ENCODE results near the gene BLOC1S6. TPM values are rescaled to one million over a fixed set of nuclear protein-coding genes. Genes with fewer than 3 reads are reported as not detected.

The BLOC1S6 gene
- total and polyA plus RNA-seq, 2 of the 13 experiments (the other 11 are each of a cell fraction or from before 2014, with no cell fraction given), result 11.8 to 44.3 TPM

DNA sequence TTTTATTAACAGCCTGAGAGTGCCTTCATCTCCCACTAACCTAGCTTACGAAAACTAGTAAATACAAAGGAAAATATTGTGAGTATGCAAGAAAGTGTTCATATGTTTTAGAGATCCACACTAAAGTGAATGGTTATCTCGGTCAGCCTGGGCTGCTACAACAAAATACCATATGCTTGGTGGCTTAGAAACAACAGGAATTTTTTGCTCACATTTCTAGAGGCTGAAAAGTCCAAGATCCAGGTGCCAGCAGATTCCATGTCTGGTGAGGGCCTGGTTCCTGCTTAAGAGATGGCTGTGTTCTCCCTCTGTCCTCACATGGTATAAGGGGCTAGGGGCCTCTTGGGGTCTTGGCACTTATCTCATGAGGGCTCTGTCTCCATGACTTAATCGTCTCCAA is 44.1 kb upstream of the BLOC1S6 start:
- in situ Hi-C loops (cut with HindIII; ENCODE audit: extremely low pct_ligation_motif_present, low pct_unique_long_range_greater_than_20kb) (no loop called here), intact Hi-C loops (cut with micrococcal nuclease; ENCODE audit: unreplicated experiment) (no loop called here)
- no peak for ATAC-seq
- WGBS (ENCODE audit: low lambda C conversion rate), result 0% methylated on average over 3 of the region's 3 CpGs
- H4K20me1 ChIP-seq (ENCODE audit: insufficient read depth, low read length), result no peaks in the 10 kb centered on the region
- H3K4me2 ChIP-seq (ENCODE audit: low read depth, low read length), result no peak overlapping the region
- no peaks in the 10 kb centered on the region for H3K79me2 ChIP-seq (ENCODE audit: insufficient read depth, low read length)
- H2AFZ ChIP-seq (ENCODE audit: low read length), result no peak overlapping the region
- no peaks in the 10 kb centered on the region for H3K9me3 ChIP-seq (ENCODE audit: low read length)
- DNase-seq (ENCODE audit: low spot score), result no peak
- ChIA-PET POLR2A (no interaction called here), CTCF (ENCODE audit: low intra/inter-chr PET ratio, low total read pairs) (no interaction called here)
- no peaks in the 10 kb centered on the region for H3K36me3 ChIP-seq (replicated peaks in 1 of 2; ENCODE audit: control insufficient read depth in 1 of 2, insufficient read depth in 2 of 2, low read length in 2 of 2)
- H3K9ac ChIP-seq (ENCODE audit: insufficient read depth, low read depth, low read length), result no peak overlapping the region
- no peak overlapping the region for H3K4me3 ChIP-seq (replicated peaks in 1 of 3; ENCODE audit: insufficient read depth in 1 of 3, low read depth in 2 of 3, low read length in 3 of 3)
- no peak for FAIRE-seq
- no TSS peak for BruUV-seq (replicated peaks)
- no peaks in the 10 kb centered on the region for H3K4me1 ChIP-seq (ENCODE audit: insufficient read depth, low read length)
- peaks cover 0 to 3% of the 10 kb centered on the region in 2 experiments; a peak in 1 of 5 replicates for H3K27me3 ChIP-seq (ENCODE audit: control insufficient read depth in 1 of 2, insufficient read depth in 2 of 2, low read length in 2 of 2)
- H3K27ac ChIP-seq (ENCODE audit: extremely low read length, insufficient read depth, low read length), result no peak overlapping the region
- TF ChIP-seq KDM4B (CRISPR knock-in tag; IDR thresholded peaks at IDR 0.05) (no peak), PAWR (CRISPR knock-in tag; IDR thresholded peaks at IDR 0.05; ENCODE audit: borderline replicate concordance) (no peak), RAD51 (IDR thresholded peaks at IDR 0.05; ENCODE audit: borderline replicate concordance) (no peak), KLF11 (CRISPR knock-in tag; IDR thresholded peaks at IDR 0.05) (no peak), ZNF256 (CRISPR knock-in tag; conservative IDR thresholded peaks at IDR 0.05) (no peak), ZFP37 (CRISPR knock-in tag; IDR thresholded peaks at IDR 0.05; ENCODE audit: borderline replicate concordance) (no peak), EHMT2 (IDR thresholded peaks at IDR 0.05; ENCODE audit: borderline replicate concordance, low read depth, low read length) (no peak), ZBTB20 (CRISPR knock-in tag; IDR thresholded peaks at IDR 0.05; ENCODE audit: borderline replicate concordance, low read depth) (no peak), TRIM24 (CRISPR knock-in tag; IDR thresholded peaks at IDR 0.05) (no peak), ISL2 (CRISPR knock-in tag; IDR thresholded peaks at IDR 0.05) (no peak)
- TF ChIP-seq, protein P1, sequence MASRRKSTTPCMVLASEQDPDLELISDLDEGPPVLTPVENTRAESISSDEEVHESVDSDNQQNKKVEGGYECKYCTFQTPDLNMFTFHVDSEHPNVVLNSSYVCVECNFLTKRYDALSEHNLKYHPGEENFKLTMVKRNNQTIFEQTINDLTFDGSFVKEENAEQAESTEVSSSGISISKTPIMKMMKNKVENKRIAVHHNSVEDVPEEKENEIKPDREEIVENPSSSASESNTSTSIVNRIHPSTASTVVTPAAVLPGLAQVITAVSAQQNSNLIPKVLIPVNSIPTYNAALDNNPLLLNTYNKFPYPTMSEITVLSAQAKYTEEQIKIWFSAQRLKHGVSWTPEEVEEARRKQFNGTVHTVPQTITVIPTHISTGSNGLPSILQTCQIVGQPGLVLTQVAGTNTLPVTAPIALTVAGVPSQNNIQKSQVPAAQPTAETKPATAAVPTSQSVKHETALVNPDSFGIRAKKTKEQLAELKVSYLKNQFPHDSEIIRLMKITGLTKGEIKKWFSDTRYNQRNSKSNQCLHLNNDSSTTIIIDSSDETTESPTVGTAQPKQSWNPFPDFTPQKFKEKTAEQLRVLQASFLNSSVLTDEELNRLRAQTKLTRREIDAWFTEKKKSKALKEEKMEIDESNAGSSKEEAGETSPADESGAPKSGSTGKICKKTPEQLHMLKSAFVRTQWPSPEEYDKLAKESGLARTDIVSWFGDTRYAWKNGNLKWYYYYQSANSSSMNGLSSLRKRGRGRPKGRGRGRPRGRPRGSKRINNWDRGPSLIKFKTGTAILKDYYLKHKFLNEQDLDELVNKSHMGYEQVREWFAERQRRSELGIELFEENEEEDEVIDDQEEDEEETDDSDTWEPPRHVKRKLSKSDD (CRISPR knock-in tag; IDR thresholded peaks at IDR 0.05; ENCODE audit: low read depth), result no peak
- TF ChIP-seq, protein P2, sequence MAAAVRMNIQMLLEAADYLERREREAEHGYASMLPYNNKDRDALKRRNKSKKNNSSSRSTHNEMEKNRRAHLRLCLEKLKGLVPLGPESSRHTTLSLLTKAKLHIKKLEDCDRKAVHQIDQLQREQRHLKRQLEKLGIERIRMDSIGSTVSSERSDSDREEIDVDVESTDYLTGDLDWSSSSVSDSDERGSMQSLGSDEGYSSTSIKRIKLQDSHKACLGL (CRISPR knock-in tag; IDR thresholded peaks at IDR 0.05), result no peak
- TF ChIP-seq, protein P3, sequence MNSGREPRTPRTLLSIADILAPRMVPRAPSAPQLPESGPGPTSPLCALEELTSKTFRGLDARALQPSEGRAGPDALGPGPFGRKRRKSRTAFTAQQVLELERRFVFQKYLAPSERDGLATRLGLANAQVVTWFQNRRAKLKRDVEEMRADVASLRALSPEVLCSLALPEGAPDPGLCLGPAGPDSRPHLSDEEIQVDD (CRISPR knock-in tag; IDR thresholded peaks at IDR 0.05; ENCODE audit: borderline replicate concordance), result no peak
- TF ChIP-seq, protein P4, sequence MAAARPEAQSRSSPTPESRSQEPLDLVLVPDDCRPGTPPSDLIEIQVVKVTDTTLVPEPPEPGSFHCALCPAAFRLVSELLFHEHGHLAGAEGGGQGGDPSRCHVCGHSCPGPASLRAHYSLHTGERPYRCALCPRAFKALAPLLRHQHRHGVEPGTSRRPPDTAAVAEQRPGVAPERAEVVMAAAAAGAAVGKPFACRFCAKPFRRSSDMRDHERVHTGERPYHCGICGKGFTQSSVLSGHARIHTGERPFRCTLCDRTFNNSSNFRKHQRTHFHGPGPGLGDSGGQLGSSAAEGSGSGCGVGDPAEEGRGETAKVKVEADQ (CRISPR knock-in tag; IDR thresholded peaks at IDR 0.05; ENCODE audit: borderline replicate concordance), result no peak
- TF ChIP-seq, protein P5, sequence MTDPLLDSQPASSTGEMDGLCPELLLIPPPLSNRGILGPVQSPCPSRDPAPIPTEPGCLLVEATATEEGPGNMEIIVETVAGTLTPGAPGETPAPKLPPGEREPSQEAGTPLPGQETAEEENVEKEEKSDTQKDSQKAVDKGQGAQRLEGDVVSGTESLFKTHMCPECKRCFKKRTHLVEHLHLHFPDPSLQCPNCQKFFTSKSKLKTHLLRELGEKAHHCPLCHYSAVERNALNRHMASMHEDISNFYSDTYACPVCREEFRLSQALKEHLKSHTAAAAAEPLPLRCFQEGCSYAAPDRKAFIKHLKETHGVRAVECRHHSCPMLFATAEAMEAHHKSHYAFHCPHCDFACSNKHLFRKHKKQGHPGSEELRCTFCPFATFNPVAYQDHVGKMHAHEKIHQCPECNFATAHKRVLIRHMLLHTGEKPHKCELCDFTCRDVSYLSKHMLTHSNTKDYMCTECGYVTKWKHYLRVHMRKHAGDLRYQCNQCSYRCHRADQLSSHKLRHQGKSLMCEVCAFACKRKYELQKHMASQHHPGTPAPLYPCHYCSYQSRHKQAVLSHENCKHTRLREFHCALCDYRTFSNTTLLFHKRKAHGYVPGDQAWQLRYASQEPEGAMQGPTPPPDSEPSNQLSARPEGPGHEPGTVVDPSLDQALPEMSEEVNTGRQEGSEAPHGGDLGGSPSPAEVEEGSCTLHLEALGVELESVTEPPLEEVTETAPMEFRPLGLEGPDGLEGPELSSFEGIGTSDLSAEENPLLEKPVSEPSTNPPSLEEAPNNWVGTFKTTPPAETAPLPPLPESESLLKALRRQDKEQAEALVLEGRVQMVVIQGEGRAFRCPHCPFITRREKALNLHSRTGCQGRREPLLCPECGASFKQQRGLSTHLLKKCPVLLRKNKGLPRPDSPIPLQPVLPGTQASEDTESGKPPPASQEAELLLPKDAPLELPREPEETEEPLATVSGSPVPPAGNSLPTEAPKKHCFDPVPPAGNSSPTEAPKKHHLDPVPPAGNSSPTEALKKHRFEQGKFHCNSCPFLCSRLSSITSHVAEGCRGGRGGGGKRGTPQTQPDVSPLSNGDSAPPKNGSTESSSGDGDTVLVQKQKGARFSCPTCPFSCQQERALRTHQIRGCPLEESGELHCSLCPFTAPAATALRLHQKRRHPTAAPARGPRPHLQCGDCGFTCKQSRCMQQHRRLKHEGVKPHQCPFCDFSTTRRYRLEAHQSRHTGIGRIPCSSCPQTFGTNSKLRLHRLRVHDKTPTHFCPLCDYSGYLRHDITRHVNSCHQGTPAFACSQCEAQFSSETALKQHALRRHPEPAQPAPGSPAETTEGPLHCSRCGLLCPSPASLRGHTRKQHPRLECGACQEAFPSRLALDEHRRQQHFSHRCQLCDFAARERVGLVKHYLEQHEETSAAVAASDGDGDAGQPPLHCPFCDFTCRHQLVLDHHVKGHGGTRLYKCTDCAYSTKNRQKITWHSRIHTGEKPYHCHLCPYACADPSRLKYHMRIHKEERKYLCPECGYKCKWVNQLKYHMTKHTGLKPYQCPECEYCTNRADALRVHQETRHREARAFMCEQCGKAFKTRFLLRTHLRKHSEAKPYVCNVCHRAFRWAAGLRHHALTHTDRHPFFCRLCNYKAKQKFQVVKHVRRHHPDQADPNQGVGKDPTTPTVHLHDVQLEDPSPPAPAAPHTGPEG (CRISPR knock-in tag; IDR thresholded peaks at IDR 0.05), result no peak

All from HepG2 (cell line).